DMS153 treated with DMSO at 0.1 percent for 48 hours (cell line): ENCODE data around the gene ABHD17C.
"Not testable (repeated sequence)": the region's sequence is repeated elsewhere in the genome, so short reads cannot be mapped to it uniquely, and the experiment has no call there.

Source experiments
- DNase-seq: peaks from one replicate; lab custom pipeline; 2025; ENCODE audit not compliant: unreplicated experiment; lab: John Stamatoyannopoulos, UW

ABHD17C gene

GRCh38 chr15:80760960-80761359, 65.8 kb downstream of the ABHD17C start:
- DNase-seq = no peak

GRCh38 chr15:80761754-80762153, 66.6 kb downstream of the ABHD17C start:
- no peak for DNase-seq

- DNase-seq = not testable (repeated sequence)
These were observed 68.1 kb downstream of the ABHD17C start for GRCh38 chr15:80763235-80763634.

- DNase-seq = no peak
These were observed 69.4 kb downstream of the ABHD17C start for GRCh38 chr15:80764535-80764934.

GRCh38 chr15:80766275-80766674, 71.2 kb downstream of the ABHD17C start:
- DNase-seq = no peak

- no peak for DNase-seq
These were observed 73.0 kb downstream of the ABHD17C start for GRCh38 chr15:80768158-80768557.

- DNase-seq = no peak
These were observed 74.2 kb downstream of the ABHD17C start for GRCh38 chr15:80769153-80769828.

- peak; percentile 2 for DNase-seq
These were observed 75.0 kb downstream of the ABHD17C start for GRCh38 chr15:80769829-80770705.

GRCh38 chr15:80773122-80773551, 78.0 kb downstream of the ABHD17C start:
- no peak for DNase-seq

- no peak for DNase-seq
These were observed 78.8 kb downstream of the ABHD17C start for GRCh38 chr15:80773792-80774352.

GRCh38 chr15:80774486-80774885, 79.4 kb downstream of the ABHD17C start:
- no peak for DNase-seq

- DNase-seq = no peak
These were observed 80.2 kb downstream of the ABHD17C start for GRCh38 chr15:80775338-80775737.

GRCh38 chr15:80776420-80777045, 81.4 kb downstream of the ABHD17C start:
- DNase-seq = peak; percentile 16

GRCh38 chr15:80777137-80777536, 82.0 kb downstream of the ABHD17C start:
- peak; percentile 9 for DNase-seq

GRCh38 chr15:80777826-80778620, 82.9 kb downstream of the ABHD17C start:
- no peak for DNase-seq

- DNase-seq = no peak
These were observed 83.5 kb downstream of the ABHD17C start for GRCh38 chr15:80778621-80778963.

- peak; percentile 37 for DNase-seq
These were observed 84.0 kb downstream of the ABHD17C start, which contains the start of gene CEMIP for GRCh38 chr15:80778964-80779657. CEMIP (plus strand) TSS chr15:80779370; CDS start chr15:80873880, 94,510 bp downstream.

GRCh38 chr15:80779658-80780415, 84.7 kb downstream of the ABHD17C start:
- peak; percentile 17 for DNase-seq
